Neural cell (in vitro differentiated cells): ENCODE data around the gene PDIA2. TPM values are rescaled to one million over a fixed set of nuclear protein-coding genes. Genes with fewer than 3 reads are reported as not detected.
A peak's percentile ranks its signal among the peaks of the same experiment; 100 is the strongest.

Experiments used
- H2AFZ ChIP-seq: fragments of 200-600, 300-800 bp; sonication (generic), shearing (Covaris generic); 2 replicates; pipeline ENCODE4 v1.6.0; 2014; ENCODE audit warnings: low read depth, mild to moderate bottlenecking, antibody characterized with exemption, low read length, moderate library complexity
- H3F3A ChIP-seq: fragments of 200-600 bp; shearing (Covaris generic); 2 replicates; pipeline ENCODE4 v1.6.1; 2016; ENCODE audit warnings: mild to moderate bottlenecking, moderate library complexity, mixed read lengths, antibody characterized with exemption, low read length; ENCODE audit not compliant: insufficient read depth, poor library complexity, severe bottlenecking
- H3K27ac ChIP-seq: fragments of 200-600, 300-800 bp; sonication (generic), shearing (Covaris generic); 2 replicates; pipeline ENCODE4 v1.5.1; 2014; ENCODE audit warnings: mild to moderate bottlenecking, low read length, moderate library complexity
- H3K27me3 ChIP-seq: fragments of 300-800, 200-600 bp; sonication (generic), shearing (Covaris generic); 2 replicates; pipeline ENCODE4 v1.6.0; 2014; ENCODE audit warnings: mild to moderate bottlenecking, low read depth, low read length, moderate library complexity; ENCODE audit not compliant: insufficient read depth
- H3K36me3 ChIP-seq: fragments of 300-800, 200-600 bp; sonication (generic), shearing (Covaris generic); 2 replicates; pipeline ENCODE4 v1.5.1; 2014; ENCODE audit warnings: mild to moderate bottlenecking, antibody characterized with exemption, low read length, moderate library complexity; ENCODE audit not compliant: insufficient read depth
- H3K4me2 ChIP-seq: fragments of 300-800, 200-600 bp; sonication (generic), shearing (Covaris generic); 2 replicates; pipeline ENCODE4 v1.6.0; 2014; ENCODE audit warnings: mild to moderate bottlenecking, low read length
- H3K4me3 ChIP-seq: fragments of 300-800, 200-600 bp; sonication (generic), shearing (Covaris generic); 2 replicates; pipeline ENCODE4 v1.5.1; 2014; ENCODE audit warnings: mild to moderate bottlenecking, low read length, moderate library complexity
- H3K79me2 ChIP-seq: fragments of 200-600 bp; shearing (Covaris generic); replicated peaks from 2 replicates; pipeline ENCODE4 v1.6.0; 2014; ENCODE audit warnings: mild to moderate bottlenecking, low read length, moderate library complexity; ENCODE audit not compliant: insufficient read depth
- H3K9ac ChIP-seq: fragments of 300-800, 200-600 bp; sonication (generic), shearing (Covaris generic); 2 replicates; pipeline ENCODE4 v1.6.1; 2016; ENCODE audit warnings: mild to moderate bottlenecking, low read length, mixed read lengths
- H3K9me2 ChIP-seq: fragments of 200-600 bp; shearing (Covaris generic); 2 replicates; pipeline ENCODE4 v1.6.1; 2016; ENCODE audit warnings: mild to moderate bottlenecking, low read length, mixed read lengths; ENCODE audit not compliant: insufficient read depth
- H3K9me3 ChIP-seq: fragments of 200-600, 300-800 bp; sonication (generic), shearing (Covaris generic); 2 replicates; pipeline ENCODE4 v1.6.1; 2016; ENCODE audit warnings: mild to moderate bottlenecking, mixed run types, low read length, moderate library complexity, mixed read lengths
- H4K20me1 ChIP-seq: fragments of 200-600 bp; shearing (Covaris generic); 2 replicates; pipeline ENCODE4 v1.6.1; 2016; ENCODE audit warnings: mild to moderate bottlenecking, mixed run types; ENCODE audit not compliant: insufficient read depth
- CTCF ChIP-seq: fragments of 450-650 bp; IDR thresholded peaks from 2 replicates; pipeline ENCODE4 v1.5.1; 2014; ENCODE audit warnings: antibody characterized with exemption, mild to moderate bottlenecking, moderate library complexity; ENCODE audit not compliant: poor library complexity, severe bottlenecking
- EP300 ChIP-seq: fragments of 450-650 bp; conservative IDR thresholded peaks from 2 replicates; pipeline ENCODE4 v1.6.1; 2014; ENCODE audit warnings: antibody characterized with exemption, mild to moderate bottlenecking, moderate library complexity; ENCODE audit not compliant: poor library complexity, severe bottlenecking
- EZH2 ChIP-seq: fragments of 200-600, 300-800 bp; shearing (Covaris generic), sonication (generic); IDR thresholded peaks from 2 replicates; pipeline ENCODE4 v1.6.1; 2014; ENCODE audit warnings: antibody characterized with exemption, low read length, borderline replicate concordance, mild to moderate bottlenecking; ENCODE audit not compliant: insufficient read depth, poor library complexity, severe bottlenecking
- MXI1 ChIP-seq: fragments of 450-650 bp; conservative IDR thresholded peaks from 2 replicates; pipeline ENCODE4 v1.6.1; 2014; ENCODE audit warnings: antibody characterized with exemption, mild to moderate bottlenecking; ENCODE audit not compliant: poor library complexity, severe bottlenecking
- POLR2AphosphoS5 ChIP-seq: IDR thresholded peaks from 2 replicates; pipeline ENCODE4 v1.6.1; 2012
- RAD21 ChIP-seq: fragments of 450-650 bp; conservative IDR thresholded peaks from 2 replicates; pipeline ENCODE4 v1.6.1; 2014; ENCODE audit warnings: antibody characterized with exemption, mild to moderate bottlenecking, moderate library complexity
- REST ChIP-seq: IDR thresholded peaks from 2 replicates; pipeline ENCODE4 v1.6.1; 2012; ENCODE audit warnings: borderline replicate concordance
- SMC3 ChIP-seq: fragments of 450-650 bp; conservative IDR thresholded peaks from 2 replicates; pipeline ENCODE4 v1.6.1; 2014; ENCODE audit warnings: antibody characterized with exemption, mild to moderate bottlenecking, moderate library complexity; ENCODE audit not compliant: poor library complexity
- TAF1 ChIP-seq: IDR thresholded peaks from 2 replicates; pipeline ENCODE4 v1.6.1; 2012; ENCODE audit warnings: low read depth
- polyA minus RNA-seq: library from RNA; depleted of rRNA, polyadenylated mRNA; stranded (reverse); fragments of >200 nt; gene quantifications from 2 replicates; pipeline ENCODE4 v1.2.3, GENCODE V29; 2014
- polyA plus RNA-seq: library from polyadenylated mRNA; depleted of rRNA; stranded (reverse); fragments of >200 nt; gene quantifications from 2 replicates; pipeline ENCODE4 v1.2.3, GENCODE V29; 2014

Gene PDIA2
- 109 and 142 TPM in 2 replicates for polyA plus RNA-seq
- 6.5 and 8.5 TPM in 2 replicates for polyA minus RNA-seq

GRCh38 chr16:283033-283805 is at the start of gene PDIA2:
Gene PDIA2, plus strand, starts transcription at chr16:283164. Its CDS starts 6 bp downstream, at chr16:283170.
- Histone ChIP-seq H3K9me2 (no peaks in the 10 kb centered on the region), H3K27ac (no peak within 1 kb of the TSS), H3K36me3 (peaks cover 4% of the 10 kb centered on the region), H3K9ac (no peak within 1 kb of the TSS), H2AFZ (no peak within 1 kb of the TSS), H3K4me3 (no peak within 1 kb of the TSS), H3F3A (no peaks in the 10 kb centered on the region), H4K20me1 (no peaks in the 10 kb centered on the region), H3K79me2 (no peaks in the 10 kb centered on the region), H3K4me2 (no peak within 1 kb of the TSS), H3K9me3 (no peaks in the 10 kb centered on the region), H3K27me3 (peaks cover 12% of the 10 kb centered on the region)
- TF ChIP-seq TAF1 (no peak), CTCF (no peak), MXI1 (no peak), SMC3 (no peak), EP300 (no peak), EZH2 (no peak), POLR2AphosphoS5 (no peak), RAD21 (no peak), REST (no peak)

- peak within 1 kb of the TSS; percentile 95 for H3K27ac ChIP-seq
- H2AFZ ChIP-seq = peak within 1 kb of the TSS; percentile 85
- no peaks in the 10 kb centered on the region for H3K27me3 ChIP-seq
- H3F3A ChIP-seq = no peaks in the 10 kb centered on the region
- H4K20me1 ChIP-seq = no peaks in the 10 kb centered on the region
- H3K79me2 ChIP-seq = peaks cover 11% of the 10 kb centered on the region
- peak within 1 kb of the TSS; percentile 96 for H3K9ac ChIP-seq
- no peaks in the 10 kb centered on the region for H3K36me3 ChIP-seq
- peak within 1 kb of the TSS; percentile 96 for H3K4me3 ChIP-seq
- H3K9me3 ChIP-seq = no peaks in the 10 kb centered on the region
- no peaks in the 10 kb centered on the region for H3K9me2 ChIP-seq
- peak within 1 kb of the TSS; percentile 63 for H3K4me2 ChIP-seq
- TF ChIP-seq SMC3 (peak; percentile 58), CTCF (peak; percentile 81), EP300 (peak; percentile 50), POLR2AphosphoS5 (peak; percentile 97), TAF1 (no peak), RAD21 (peak; percentile 49), REST (peak; percentile 81), EZH2 (no peak), MXI1 (peak; percentile 78)
These were observed 48.3 kb upstream of the PDIA2 start, which contains the start of gene FAM234A for GRCh38 chr16:234468-235305. Gene FAM234A, plus strand, starts transcription at chr16:234821. Its CDS starts 19,593 bp downstream, at chr16:254414.
